DND-41 (cell line): ENCODE results near the gene MEIS1.

Experiments used
- ATAC-seq: fragments of 200-7000 bp; cut with Tn5 transposase; 3 replicates; pipeline ENCODE4 v1.9.1; 2021; ENCODE audit warnings: low read depth; ENCODE audit not compliant: insufficient read depth
- DNase-seq: peaks from one replicate; pipeline ENCODE4 v3.0.0-alpha.2; 2020
- H2AFZ ChIP-seq: 2 replicates; pipeline ENCODE4 v1.6.0; 2012; ENCODE audit warnings: low read depth, low read length
- H3K27ac ChIP-seq: 2 replicates; pipeline ENCODE4 v1.5.1; 2012; ENCODE audit warnings: low read length, inconsistent platforms
- H3K27me3 ChIP-seq: fragments of 200-600 bp; sonication (generic); 2 replicates; pipeline ENCODE4 v1.6.0; 2012; ENCODE audit warnings: low read length, mild to moderate bottlenecking, inconsistent platforms; ENCODE audit not compliant: insufficient read depth, poor library complexity
- H3K36me3 ChIP-seq: 2 replicates; pipeline ENCODE4 v1.5.1; 2012; ENCODE audit warnings: low read length, inconsistent platforms; ENCODE audit not compliant: insufficient read depth
- H3K4me1 ChIP-seq: 2 replicates; pipeline ENCODE4 v1.5.1; 2012; ENCODE audit warnings: mild to moderate bottlenecking, low read length; ENCODE audit not compliant: insufficient read depth
- H3K4me2 ChIP-seq: 2 replicates; pipeline ENCODE4 v1.6.0; 2012; ENCODE audit warnings: mild to moderate bottlenecking, moderate library complexity, low read length, inconsistent platforms; ENCODE audit not compliant: insufficient read depth
- H3K4me3 ChIP-seq, 2 experiments: fragments of 200-600 bp in 1 of 2; shearing (Covaris generic) in 1 of 2; 2 replicates each; pipeline ENCODE4 v1.5.1; 2012 to 2016; ENCODE audit warnings: inconsistent platforms in 2 of 2, low read length in 2 of 2, mild to moderate bottlenecking in 2 of 2, low read depth in 1 of 2, moderate library complexity in 1 of 2
- H3K79me2 ChIP-seq: 2 replicates; pipeline ENCODE4 v1.6.0; 2012; ENCODE audit warnings: low read length, inconsistent platforms; ENCODE audit not compliant: insufficient read depth
- H3K9ac ChIP-seq: 2 replicates; pipeline ENCODE4 v1.6.0; 2012; ENCODE audit warnings: low read depth, mild to moderate bottlenecking, inconsistent platforms, low read length, moderate library complexity
- H3K9me3 ChIP-seq: 2 replicates; pipeline ENCODE4 v1.5.1; 2012; ENCODE audit warnings: low read length, moderate library complexity, mild to moderate bottlenecking, inconsistent platforms; ENCODE audit not compliant: insufficient read depth, severe bottlenecking
- H4K20me1 ChIP-seq: 2 replicates; pipeline ENCODE4 v1.6.0; 2012; ENCODE audit warnings: low read length; ENCODE audit not compliant: insufficient read depth
- EZH2 ChIP-seq: IDR thresholded peaks from 3 replicates; pipeline ENCODE4 v1.6.1; 2012; ENCODE audit warnings: borderline replicate concordance, low read depth, mild to moderate bottlenecking, moderate library complexity, low read length, inconsistent platforms; ENCODE audit not compliant: severe bottlenecking
- TF ChIP-seq, protein P1 (sequence below): IDR thresholded peaks from 2 replicates; pipeline ENCODE4 v1.5.1; 2012; ENCODE audit warnings: borderline replicate concordance, low read length, moderate library complexity, mild to moderate bottlenecking; ENCODE audit not compliant: poor library complexity, severe bottlenecking; ENCODE audit errors: extremely low read depth

Gene MEIS1

DNA sequence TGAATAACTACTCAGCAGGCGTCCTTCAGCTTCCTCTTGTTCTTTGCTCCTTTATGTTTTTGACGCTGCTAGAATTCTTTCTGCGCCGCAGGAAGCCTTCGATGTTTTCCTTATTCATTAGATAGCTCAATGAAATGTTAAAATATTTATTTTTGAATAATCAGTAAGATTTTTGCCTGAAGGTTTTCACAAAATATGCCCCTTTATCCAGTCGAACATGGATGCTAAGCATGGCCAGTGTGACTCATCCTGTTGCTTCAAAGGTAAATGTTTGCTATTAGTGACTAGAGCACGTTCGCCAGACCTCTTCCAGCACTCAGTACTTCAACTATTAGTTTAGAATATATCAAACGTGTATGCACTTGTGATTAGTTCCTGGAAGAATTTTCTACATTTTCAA, 7.6 kb upstream of the MEIS1 start:
- Histone ChIP-seq H3K9ac (no peak overlapping the region), H3K36me3 (no peaks in the 10 kb centered on the region), H3K27me3 (peaks cover 4% of the 10 kb centered on the region), H2AFZ (no peak overlapping the region), H3K79me2 (no peaks in the 10 kb centered on the region), H3K4me3 (no peak overlapping the region), H3K9me3 (no peaks in the 10 kb centered on the region), H3K27ac (no peak overlapping the region), H3K4me1 (no peaks in the 10 kb centered on the region), H3K4me2 (no peak overlapping the region), H4K20me1 (no peaks in the 10 kb centered on the region)
- DNase-seq, result no peak
- no peak for ATAC-seq
- TF ChIP-seq, protein P1, sequence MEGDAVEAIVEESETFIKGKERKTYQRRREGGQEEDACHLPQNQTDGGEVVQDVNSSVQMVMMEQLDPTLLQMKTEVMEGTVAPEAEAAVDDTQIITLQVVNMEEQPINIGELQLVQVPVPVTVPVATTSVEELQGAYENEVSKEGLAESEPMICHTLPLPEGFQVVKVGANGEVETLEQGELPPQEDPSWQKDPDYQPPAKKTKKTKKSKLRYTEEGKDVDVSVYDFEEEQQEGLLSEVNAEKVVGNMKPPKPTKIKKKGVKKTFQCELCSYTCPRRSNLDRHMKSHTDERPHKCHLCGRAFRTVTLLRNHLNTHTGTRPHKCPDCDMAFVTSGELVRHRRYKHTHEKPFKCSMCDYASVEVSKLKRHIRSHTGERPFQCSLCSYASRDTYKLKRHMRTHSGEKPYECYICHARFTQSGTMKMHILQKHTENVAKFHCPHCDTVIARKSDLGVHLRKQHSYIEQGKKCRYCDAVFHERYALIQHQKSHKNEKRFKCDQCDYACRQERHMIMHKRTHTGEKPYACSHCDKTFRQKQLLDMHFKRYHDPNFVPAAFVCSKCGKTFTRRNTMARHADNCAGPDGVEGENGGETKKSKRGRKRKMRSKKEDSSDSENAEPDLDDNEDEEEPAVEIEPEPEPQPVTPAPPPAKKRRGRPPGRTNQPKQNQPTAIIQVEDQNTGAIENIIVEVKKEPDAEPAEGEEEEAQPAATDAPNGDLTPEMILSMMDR, result no peak
- no peak for TF ChIP-seq EZH2

DNA sequence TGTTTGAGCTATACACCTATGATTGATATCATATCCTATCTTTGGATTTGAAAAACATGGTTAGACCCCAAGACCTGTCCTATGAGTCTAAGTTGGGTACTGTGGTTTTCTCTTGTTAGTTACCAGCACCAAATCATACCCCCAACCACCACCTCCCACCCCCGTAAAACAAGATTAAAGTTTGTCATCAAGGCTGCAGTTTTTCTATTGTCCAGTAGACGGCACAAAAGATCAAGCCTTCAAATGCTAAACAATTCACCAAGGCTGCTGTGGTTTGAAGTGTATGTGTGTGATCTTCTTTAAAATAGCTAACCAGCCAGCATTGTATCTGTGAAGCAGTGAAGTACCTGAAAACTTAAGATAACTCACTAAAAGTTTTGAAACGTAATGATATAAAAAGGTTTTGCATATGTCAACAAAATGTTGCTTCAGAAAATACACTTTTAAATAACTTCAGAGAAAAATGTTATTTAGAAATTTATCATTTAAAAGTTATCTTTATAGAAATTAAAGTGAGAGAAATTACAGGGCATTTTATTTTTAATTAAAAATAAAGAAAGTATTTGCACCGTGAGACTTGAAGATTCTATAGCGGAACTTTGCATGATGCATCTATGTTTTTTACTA, 5.8 kb upstream of the MEIS1 start:
- peak; percentile 73 for ATAC-seq
- H2AFZ ChIP-seq, result no peak overlapping the region
- H3K27me3 ChIP-seq, result peaks cover 4% of the 10 kb centered on the region

DNA sequence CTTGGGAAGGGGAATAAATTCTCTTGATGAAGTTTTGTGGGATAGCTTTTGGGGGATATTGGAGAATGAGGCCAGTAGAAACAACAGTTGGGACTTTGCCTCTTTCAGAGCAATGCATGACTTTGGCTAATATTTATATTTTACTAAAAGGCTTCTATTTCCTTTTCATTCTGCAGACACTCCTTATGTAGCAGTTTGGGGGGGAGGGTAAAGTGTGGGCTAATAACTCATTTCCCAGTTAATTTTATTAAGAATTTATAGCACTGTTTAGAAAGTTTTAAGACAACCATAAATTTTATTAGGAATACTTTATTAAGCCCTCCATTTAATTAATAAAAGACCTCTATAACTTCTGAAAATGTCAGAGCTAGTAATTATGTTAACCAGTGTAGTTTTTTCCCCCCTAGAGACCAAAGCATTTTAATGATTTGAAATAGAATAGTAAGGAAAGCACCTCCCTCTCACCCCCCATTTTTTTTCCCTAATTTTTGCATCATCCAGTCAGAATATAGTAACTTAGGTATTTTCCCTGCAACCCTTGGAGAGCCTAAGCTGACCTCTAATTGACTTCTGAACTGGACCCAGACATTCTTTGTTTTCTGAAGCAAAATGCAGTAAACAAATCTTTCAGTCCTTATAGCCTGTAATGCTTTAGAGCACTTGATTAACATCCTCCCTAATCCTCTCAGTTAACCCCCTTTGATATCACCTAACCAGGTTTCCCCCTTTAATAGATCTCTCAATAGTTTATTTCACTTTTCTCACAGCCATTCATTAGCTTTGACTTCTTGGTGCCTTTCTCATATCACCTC, 5.0 kb upstream of the MEIS1 start:
- no peak overlapping the region for H3K4me3 ChIP-seq
- ATAC-seq (no peak), DNase-seq (no peak)
- H4K20me1 ChIP-seq, result no peaks in the 10 kb centered on the region
- no peaks in the 10 kb centered on the region for H3K4me1 ChIP-seq
- TF ChIP-seq EZH2, result no peak
- TF ChIP-seq, protein P1, result no peak
- H3K36me3 ChIP-seq, result no peaks in the 10 kb centered on the region
- no peak overlapping the region for H3K27ac ChIP-seq
- H3K9ac ChIP-seq, result no peak overlapping the region
- H3K4me2 ChIP-seq, result no peak overlapping the region
- no peaks in the 10 kb centered on the region for H3K79me2 ChIP-seq
- H2AFZ ChIP-seq, result no peak overlapping the region
- peaks cover 4% of the 10 kb centered on the region for H3K27me3 ChIP-seq
- H3K9me3 ChIP-seq, result no peaks in the 10 kb centered on the region

More for the DNA sequence above, 5.8 kb upstream of the MEIS1 start:
- H3K27ac ChIP-seq, result no peak overlapping the region
- H3K9me3 ChIP-seq, result no peaks in the 10 kb centered on the region
- no peak overlapping the region for H3K9ac ChIP-seq
- no peaks in the 10 kb centered on the region for H4K20me1 ChIP-seq
- no peaks in the 10 kb centered on the region for H3K36me3 ChIP-seq
- no peak overlapping the region for H3K4me3 ChIP-seq
- no peaks in the 10 kb centered on the region for H3K4me1 ChIP-seq
- DNase-seq, result peak; percentile 30
- H3K4me2 ChIP-seq, result no peak overlapping the region
- H3K79me2 ChIP-seq, result no peaks in the 10 kb centered on the region
- TF ChIP-seq, protein P1, result peak; percentile 89
- TF ChIP-seq EZH2, result no peak
